Limb (tissue), 2 donors: ENCODE measurements around the gene AIFM2.
"Not testable (repeated sequence)": the region's sequence is repeated elsewhere in the genome, so short reads cannot be mapped to it uniquely, and the experiment has no call there.

Experiments
- DNase-seq, 2 donors: peaks; one replicate each; pipeline ENCODE4 v3.0.0-alpha.2; 2016; ENCODE audit errors: extremely low spot score in 2 of 2

Gene AIFM2

DNA sequence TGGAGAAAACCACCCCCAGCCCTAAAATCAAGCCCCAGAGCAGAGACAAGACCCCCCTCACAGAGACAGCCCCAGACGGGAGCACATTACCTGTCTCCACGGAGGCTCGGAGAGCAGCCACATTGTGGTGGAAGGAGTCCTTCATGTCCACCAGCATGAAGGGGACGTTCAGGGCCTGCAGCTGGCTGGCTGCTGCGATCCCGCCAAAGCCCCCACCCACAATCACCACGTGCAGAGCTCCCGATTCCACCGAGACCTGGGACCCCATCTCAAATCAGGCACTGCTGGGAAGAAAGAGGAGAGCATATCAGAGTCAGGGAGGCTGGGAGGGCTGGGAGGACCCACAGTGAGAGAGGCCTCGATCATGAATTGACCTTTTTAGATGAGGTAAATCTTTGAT is 8.8 kb downstream of the AIFM2 start:
- no peak for DNase-seq

DNA sequence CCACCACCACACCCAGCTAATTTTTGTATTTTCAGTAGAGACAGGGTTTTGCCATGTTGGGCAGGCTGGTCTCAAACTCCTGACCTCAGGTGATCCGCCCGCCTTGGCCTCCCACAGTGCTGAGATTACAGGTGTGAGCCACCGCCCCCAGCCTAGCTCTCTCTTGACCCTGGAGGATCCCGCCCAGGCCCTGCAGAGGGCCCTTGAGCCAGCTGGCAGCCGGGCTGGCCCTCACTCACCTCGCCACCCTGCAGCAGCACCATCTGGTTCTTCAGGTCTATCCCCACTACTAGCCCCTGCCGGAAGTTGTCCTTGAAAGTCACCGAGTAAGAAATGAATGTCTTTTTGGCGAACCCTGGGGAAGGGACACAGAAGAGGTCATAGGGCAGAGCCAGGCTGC is 9.5 kb downstream of the AIFM2 start:
- DNase-seq, result not testable (repeated sequence)

DNA sequence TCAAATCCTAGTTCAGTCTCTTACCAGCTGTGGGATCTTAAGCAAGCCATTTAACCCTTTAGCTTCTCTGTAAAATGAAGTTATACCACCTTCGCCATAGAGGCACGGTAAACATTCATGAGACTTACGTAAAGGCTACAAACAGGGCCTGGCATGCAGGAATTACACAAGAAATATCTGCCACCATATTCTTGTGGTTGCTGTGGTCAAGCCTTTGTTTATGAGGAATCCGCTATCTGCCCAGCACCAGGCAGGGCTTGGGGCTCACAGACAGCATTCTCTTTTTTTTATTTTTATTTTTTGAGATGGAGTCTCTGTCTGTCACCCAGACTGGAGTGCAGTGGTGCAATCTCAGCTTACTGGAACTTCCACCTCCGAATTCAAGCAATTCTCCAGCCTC is 9.9 kb downstream of the AIFM2 start:
- DNase-seq, result no peak

DNA sequence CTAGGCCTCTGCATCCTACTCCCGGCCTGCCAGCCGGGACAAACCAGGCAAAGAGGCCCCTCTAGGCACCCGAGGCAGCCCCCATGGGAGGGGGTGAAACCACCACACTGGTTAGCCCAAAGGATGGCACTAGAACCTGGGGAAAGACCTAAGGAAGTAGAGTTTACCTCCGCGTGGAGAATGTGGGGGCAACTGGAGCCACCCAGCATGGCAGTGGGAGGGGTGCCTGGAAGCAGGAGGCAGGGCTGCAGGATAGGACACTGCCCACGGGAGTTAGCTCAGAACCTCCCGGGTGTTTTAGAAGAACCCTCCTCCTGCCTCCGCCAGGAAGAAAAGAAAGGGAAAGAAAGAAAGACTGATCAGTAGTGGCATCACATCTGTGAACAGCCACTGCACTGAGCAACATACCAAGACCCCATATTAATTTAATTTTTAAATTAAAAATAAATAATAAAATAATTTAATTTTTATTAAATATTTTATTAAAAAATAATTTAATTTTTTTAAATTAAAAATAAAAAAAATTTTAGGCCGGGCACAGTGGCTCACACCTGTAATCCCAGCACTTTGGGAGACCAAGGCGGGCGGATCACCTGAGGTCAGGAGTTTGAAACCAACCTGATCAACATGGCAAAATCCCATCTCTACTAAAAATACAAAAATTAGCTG is 11.2 kb downstream of the AIFM2 start:
- no peak for DNase-seq

DNA sequence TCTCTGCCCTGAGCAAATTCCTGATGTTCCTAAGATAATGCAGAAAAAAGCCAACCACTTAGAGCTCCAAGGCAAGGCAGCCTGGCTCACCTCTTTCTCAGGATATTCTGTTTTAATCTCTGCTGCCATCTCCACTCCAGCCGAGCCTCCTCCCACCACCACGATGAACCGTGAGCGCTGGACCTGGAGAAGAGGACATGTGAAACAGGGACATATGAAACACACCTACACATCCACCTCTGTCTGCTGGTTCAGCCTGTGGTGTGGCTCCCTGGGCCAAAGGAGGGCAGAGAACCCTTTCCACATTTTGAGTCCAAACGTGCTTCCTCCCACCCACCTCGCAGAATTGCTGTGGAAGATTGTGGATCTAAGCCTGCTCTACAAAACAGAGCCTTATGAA is 12.2 kb downstream of the AIFM2 start:
- DNase-seq, result no peak

DNA sequence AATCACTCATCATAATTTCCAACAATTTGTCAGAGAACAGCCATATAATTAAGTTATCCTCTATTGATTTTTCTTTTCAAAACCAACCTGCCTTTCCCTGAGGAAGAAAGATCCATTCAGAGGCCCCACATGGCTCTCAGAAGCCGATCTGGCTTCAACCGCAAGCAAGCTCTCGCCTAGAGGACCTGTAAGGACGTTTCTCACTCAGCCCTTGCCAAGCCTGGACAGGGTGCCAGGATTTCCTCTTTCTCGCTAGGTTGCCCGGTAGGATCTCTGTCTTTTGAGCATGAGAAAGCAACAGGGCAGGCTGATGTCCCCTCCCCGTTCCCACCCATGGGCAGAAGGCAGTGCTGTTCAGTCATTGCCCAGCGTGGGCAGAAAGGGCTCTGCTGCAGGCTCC is 13.0 kb downstream of the AIFM2 start:
- no peak for DNase-seq

DNA sequence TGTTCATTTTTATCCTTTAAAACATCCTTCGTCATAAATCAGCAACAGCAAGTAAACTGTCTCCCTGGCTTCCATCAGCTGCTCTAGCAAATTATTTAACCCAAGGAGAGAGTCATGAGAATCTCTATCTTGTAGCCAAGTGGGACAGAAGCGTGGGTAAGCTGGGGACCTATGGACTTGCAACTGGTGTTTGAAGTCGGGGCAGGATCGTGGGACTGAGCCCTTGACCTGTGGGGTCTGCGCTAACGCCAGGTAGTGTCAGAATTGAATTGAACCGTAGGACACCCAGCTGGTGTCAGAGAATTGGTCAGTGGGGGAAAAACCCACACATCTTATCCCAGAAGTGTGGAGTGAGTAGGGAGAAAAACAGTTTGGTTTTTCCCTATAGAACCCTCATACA is 13.4 kb downstream of the AIFM2 start:
- no peak for DNase-seq

DNA sequence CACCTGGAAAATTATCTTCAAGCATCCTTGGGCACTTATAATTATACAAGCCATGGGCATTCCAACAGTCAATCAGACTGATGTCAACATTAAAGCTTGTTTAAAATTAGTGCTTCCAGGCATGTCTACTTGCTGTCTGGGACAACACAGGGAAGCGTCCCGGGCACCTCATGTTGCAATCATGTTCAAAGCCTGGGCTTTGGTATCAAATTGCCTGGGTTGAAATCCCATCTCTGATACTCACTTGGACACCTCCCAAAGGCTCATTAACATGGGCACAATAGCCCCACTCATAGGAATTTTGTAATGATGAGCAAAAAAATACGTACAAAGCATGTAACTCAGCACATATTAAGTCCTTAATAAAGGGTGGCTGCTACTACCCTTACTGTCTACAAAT is 14.4 kb downstream of the AIFM2 start:
- no peak for DNase-seq

DNA sequence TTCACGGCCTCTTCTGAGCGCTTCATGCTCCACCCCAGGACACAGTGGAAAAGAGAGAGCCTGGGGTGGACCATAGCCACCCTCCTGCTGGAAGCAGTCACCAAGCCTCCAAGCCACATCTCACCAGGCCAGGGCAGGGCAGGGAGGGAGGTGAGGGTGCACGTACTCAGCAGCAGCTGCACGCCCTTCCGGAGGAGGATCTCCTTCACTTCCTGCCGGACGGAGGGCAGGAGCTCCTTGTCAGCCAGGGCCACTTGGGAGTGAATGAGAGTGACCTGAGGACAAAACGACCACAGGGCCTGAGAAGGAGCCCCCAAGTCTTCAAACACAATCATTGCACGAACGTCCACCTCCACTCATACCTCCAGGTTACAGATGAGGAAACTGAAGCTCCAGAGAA is 15.0 kb downstream of the AIFM2 start:
- no peak for DNase-seq

DNA sequence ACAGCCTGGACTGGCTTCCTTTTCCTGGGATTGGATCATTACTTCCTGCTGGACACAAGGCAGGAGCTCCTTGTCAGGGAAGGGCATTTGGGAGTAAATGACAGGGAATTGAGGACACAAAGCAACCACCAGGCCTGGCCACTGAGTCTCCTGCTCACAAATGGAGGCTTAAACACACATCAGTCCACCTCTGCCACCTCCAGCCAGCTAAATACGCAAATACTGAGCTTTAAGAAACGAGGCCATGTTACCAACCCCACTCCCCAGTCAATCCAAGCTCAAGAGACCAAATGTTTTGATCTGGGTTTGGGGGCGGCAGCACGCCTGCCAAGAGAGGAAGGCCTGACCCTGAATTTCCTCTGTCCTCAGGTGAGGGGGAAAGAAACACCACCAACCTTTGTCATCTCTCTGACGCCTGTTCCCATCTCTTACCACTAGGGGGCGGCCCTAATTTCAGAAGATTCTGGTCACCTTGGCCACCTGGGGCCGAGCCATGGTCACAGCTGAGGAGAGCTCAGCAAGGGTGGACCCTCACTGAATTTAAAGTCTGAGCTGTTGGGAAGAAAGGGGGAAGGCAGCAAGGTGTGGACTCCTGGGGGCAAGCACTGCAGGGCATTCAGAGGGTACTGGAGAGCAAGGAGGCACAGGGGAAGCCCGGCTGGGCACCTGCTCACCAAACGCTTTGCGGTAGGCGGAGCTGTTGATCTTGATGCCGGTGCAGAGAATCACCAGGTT is 16.5 kb downstream of the AIFM2 start:
- peak in 1 of 2 donors; percentile 55 for DNase-seq

DNA sequence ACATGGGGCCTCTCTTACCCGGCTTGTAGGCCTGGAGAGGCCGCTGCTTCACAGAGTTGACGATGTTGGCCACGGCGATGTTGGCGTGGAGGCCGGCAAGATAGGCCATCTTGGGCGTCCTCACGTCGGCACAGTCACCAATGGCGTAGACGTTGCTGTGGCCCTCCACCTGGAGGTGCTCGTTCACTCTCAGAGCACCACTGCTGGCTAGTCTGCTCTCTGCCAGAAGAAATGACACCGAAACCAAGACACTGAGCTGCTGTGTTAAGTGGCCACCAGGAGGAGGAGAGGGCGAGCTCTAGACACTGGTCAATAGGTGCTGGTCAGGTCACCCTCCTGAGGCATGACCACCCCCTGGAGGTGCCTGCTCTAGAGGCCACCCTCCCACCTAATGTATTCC is 17.7 kb downstream of the AIFM2 start:
- no peak for DNase-seq

DNA sequence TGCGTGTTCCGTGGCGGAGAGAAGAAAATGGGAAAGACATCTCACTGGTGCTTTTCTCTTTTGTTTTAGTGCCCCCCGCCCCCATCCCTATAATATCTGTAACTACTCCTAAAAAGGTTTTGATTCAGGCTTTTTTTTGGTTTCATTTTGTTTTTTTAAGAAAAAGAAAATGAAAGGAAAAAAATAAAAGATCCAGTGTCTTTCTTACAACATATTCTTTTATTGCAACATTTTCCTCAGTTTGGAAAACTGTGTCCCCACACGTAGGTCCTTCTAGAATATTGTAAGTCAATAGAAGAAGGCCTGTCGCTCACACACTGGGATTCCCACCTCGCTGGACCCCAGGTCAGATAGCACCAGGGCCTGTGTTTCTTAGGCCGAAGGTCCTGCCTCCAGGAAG is 20.6 kb downstream of the AIFM2 start:
- DNase-seq, result no peak

DNA sequence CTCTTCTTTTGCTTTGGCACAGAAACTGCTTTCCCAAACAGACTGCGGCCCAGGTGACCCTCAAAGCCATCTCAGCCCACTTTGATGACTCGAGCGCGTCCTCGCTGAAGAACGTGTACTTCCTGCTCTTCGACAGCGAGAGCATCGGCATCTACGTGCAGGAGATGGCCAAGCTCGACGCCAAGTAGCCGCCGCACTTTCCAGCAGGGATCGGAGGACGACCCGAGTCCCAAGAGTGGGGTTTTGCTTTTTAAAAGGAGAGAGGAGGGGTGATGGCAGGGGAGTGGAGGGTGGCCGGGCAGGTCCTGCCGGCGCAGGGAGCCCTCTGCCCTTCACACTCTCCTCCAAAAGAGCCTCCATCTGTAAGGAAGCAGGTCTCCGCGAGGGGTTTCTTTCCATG is 21.1 kb downstream of the AIFM2 start:
- no peak for DNase-seq

DNA sequence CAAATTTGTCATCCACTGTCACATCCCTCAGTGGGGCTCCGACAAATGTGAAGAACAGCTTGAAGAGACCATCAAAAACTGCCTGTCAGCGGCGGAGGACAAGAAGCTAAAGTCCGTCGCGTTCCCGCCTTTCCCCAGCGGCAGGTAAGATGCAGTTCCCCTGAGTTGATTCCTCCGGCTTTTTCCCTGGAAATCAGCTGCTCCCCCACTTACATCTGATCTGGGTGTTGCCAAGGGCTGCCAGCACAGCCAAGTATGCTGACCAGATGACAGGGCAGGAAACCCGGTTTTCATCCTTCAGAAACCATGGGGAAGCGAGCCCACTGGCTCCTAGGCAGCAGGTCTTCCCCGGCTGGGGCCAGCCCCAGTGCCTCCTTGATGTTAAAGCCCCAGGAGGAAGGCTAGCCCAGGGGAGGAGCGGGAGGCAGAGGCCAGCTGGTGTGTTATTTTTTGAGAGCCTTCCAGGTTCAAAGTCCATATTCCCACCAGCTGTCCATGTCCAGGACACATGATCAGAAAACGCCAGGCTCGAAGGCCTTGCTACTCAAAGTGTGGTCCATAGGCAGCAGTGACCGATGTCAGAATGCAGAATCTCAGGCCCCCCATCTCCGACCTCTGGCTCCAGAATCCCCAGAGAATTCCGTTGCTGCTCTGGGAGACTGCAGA is 23.4 kb downstream of the AIFM2 start:
- no peak for DNase-seq

DNA sequence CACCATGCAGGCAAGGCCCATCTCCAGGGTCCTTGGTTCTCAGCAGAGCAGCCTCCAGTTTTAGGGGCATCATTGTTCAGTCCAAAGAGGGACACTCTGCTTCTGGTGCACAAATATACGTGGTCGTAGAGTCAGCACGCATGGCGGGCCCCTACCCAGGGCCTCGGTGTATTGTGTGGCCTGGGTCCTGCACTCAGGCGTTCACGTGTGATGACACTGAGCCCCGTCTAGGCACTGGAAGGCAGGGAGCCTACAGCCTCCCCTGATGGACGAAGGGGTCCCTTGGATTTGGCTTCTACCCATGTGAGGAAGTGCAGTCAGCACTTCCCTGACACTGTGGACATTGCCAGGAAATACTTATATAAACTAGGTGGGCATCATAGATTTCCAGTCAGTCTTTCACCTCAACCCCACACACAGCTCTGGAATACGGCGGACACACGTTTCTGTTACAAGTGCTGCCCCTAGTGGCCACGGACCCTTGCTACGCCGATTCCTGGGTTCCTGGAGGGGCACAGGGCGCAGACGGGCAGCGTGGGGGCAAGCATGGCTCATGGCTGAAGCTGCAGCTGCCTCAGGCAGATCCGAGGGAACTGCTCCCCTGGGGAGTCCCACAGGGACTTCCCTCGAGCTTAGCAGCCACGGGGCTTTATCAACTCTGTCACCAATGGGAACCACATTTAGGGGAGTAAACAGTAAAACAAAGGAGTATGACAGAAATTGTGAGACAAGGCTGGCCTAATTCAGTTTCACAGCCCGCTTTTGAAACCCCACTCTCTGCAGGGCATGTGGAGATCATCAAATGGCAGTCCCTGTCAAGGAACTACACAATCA is 25.4 kb downstream of the AIFM2 start:
- no peak for DNase-seq

DNA sequence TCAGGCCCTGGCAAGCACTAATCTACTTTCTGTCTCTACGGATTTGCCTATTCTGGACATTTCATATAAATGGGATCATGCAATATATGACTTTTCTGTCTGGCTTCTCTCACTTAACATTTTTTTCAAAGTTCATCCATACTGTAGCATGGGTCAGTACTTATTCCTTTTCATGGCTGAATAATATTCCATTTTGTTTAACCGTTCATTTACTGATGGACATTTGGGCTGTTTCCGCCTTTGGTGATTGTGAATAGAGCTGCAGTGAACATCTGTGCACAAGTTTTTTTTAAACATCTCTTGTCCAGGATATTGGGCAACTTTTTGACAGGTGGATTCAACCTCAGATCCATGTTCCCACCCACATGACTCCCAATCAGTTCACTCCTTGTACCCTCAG is 31.0 kb downstream of the AIFM2 start:
- no peak for DNase-seq

DNA sequence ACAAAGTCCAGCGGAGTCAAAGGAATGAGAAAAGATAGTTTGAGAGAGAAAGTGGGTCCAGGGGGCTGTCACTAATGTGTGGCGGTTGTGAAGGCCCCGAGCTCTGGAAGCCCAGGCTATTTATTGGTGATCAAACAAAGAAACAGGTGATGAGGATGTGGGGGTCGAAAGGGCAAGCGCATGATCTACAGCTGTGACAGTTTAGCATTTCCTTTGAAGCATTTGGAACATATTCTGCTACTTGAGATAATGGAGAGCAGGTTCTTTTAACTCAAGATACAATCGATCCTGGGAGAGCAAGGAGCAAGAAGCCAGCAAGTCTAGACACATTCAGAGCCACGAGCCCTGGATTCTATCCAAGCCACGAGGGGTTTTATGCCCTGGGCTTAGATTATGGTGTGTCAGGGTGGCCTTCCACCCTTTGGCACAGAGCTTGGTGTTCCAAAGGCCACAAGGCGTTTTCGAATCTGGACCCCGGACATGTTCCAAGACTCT is 31.5 kb downstream of the AIFM2 start:
- DNase-seq, result not testable (repeated sequence)

DNA sequence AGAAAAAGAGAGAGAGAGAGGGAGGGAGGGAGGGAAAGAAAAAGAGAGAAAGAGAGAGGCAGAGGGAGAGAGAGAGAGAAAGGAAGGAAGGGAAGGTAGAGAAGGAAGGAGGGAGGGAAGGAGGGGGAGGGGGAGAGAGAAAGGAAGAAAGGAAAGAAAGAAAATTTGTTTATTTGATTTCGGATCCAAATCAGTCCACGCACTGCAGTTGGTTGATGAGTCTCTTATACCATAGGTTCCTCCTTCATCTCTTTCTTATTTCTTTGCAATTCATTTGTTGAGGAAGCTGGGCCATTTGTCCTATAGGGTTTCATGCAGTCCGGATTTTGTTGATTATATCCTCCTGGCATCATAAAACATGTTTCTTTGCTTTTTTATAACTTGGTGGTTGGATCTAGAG is 34.4 kb downstream of the AIFM2 start:
- DNase-seq, result no peak

DNA sequence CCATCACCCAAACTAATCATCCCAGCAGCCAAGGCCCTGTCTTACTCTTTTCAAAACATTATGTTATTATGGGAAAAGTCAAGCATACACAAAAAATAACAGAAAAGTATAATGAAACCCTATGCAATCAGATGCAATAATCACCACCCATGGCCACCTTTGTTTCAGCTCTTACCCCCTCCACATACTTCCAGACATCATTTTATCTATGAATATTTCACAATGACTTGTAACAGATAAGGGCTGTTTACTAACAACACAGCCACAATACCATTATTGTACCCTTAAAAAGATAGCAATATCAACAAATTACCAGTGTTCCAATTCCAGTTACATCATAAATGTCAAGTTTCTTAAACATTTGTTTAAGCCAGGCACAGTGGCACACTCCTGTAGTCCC is 35.2 kb downstream of the AIFM2 start:
- no peak for DNase-seq

DNA sequence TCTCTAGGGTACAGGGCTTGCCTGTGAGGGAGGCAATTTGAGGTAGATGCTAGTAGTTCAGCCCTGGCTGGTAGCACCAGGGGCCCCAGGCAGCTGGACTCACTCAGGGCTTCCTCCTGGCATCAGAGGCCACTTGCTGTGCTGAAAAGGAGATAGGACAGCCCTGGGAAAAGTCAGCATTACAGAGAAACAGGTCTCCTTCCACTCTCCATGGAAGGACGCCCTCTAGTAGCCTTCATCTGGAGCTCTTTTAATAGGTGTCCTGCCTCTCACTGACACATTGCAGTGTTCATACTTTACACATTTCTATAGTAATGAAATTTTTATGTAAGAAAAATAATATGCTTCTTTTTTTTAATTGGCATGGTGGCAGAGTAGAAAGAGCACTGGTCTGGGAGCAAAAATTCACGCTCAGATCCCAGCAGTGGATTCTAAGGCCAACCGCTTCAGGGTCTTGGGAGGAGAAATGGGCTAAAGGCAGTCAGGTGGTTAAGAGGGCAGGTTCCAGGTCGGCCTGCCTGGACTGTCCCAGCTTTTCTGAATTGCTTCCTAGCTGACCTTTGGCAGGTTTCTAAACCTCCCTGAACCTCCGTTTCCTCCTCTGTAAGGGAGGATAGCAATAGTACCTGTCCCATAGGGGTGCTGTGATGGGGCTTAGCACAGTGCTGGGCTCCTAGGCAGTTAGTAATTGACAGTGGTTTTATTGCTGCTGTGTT is 35.8 kb downstream of the AIFM2 start:
- DNase-seq, result no peak

DNA sequence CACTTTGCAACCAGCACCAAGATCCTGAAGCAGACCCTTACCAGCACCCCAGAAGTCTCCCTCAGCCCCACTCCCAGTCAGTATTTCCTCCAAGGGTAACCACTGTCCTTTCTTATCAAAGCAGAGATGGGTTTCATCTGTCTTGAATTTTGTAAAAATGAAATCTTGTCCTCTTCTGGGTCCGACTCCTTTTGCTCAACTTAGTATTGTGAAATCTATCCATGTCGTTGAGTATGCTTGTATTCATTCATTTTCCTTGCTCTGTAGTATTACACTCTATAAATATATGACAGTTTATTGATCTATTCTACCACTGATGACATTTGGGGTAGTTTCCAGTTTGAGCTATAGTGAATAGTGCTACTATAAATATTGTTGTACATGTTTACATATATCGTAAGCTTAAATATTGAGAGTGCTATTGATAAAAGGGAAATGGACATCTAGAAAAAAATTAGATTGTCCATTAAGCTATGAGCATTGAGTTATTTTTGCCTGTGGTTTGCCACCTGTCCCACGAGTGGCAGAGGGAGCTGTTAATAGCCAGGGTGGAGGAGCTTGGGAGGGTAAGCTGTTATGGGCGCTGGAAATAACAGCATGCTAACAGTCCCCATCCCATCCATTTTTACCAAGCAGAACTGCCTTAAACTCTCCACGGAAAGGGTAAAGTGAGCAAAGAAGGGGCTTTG is 36.5 kb downstream of the AIFM2 start:
- DNase-seq, result no peak
